ENCODE data around the gene SRSF5. TPM values are rescaled to one million over a fixed set of nuclear protein-coding genes. Genes with fewer than 3 reads are reported as not detected.

The SRSF5 gene
- total and polyA plus RNA-seq, 4 donors = 136 to 532 (median 395) TPM

- ATAC-seq (ENCODE audit: low FRiP score) (no peak), DNase-seq (no peak)
- Histone ChIP-seq H3K4me3 (ENCODE audit: low read length in 2 of 2) (no peak overlapping the region), H3K27ac (ENCODE audit: low read depth in 1 of 2, low read length in 2 of 2) (no peak overlapping the region), H3K9me3 (ENCODE audit: control insufficient read depth, low read length) (no peaks in the 10 kb centered on the region), H3K27me3 (ENCODE audit: control insufficient read depth in 1 of 2, insufficient read depth in 2 of 2, low read length in 1 of 2) (no peaks in the 10 kb centered on the region), H3K4me1 (ENCODE audit: control insufficient read depth in 1 of 2, insufficient read depth in 2 of 2, low read length in 2 of 2) (peaks cover 0 to 3% of the 10 kb centered on the region in 2 donors), H3K36me3 (ENCODE audit: control insufficient read depth in 1 of 2, insufficient read depth in 2 of 2, low read length in 1 of 2) (peaks cover 6 to 16% of the 10 kb centered on the region in 2 donors)
- intact Hi-C loops (cut with DNase I) = no loop called here
- 87 to 92% methylated on average over 7 of the region's 7 CpGs for WGBS, 2 donors
Measured at GRCh38 chr14:69773571-69774276, 6.8 kb downstream of the SRSF5 start.

- no peaks in the 10 kb centered on the region for H3K4me1 ChIP-seq (ENCODE audit: control insufficient read depth in 1 of 2, insufficient read depth in 2 of 2, low read length in 2 of 2)
- H3K9me3 ChIP-seq (ENCODE audit: control insufficient read depth, low read length) = no peaks in the 10 kb centered on the region
- H3K27me3 ChIP-seq (ENCODE audit: control insufficient read depth in 1 of 2, insufficient read depth in 2 of 2, low read length in 1 of 2) = no peaks in the 10 kb centered on the region
- intact Hi-C loops (cut with DNase I) = no loop called here
- H3K36me3 ChIP-seq (ENCODE audit: control insufficient read depth in 1 of 2, insufficient read depth in 2 of 2, low read length in 1 of 2) = peaks cover 9 to 15% of the 10 kb centered on the region in 2 donors
- DNase-seq = no peak
- H3K27ac ChIP-seq (ENCODE audit: low read depth in 1 of 2, low read length in 2 of 2) = no peak overlapping the region
- WGBS, 2 donors = 62 to 71% methylated on average over 3 of the region's 3 CpGs
- no peak for ATAC-seq (ENCODE audit: low FRiP score)
- no peak overlapping the region for H3K4me3 ChIP-seq (ENCODE audit: low read length in 2 of 2)
Measured at GRCh38 chr14:69775012-69775411, 8.1 kb downstream of the SRSF5 start.

GRCh38 chr14:69776875-69777453 lies 10.0 kb downstream of the SRSF5 start:
- no peaks in the 10 kb centered on the region for H3K4me1 ChIP-seq (ENCODE audit: control insufficient read depth in 1 of 2, insufficient read depth in 2 of 2, low read length in 2 of 2)
- no peak overlapping the region for H3K4me3 ChIP-seq (ENCODE audit: low read length in 2 of 2)
- no peaks in the 10 kb centered on the region for H3K27me3 ChIP-seq (ENCODE audit: control insufficient read depth in 1 of 2, insufficient read depth in 2 of 2, low read length in 1 of 2)
- 71 to 72% methylated on average over 4 of the region's 4 CpGs for WGBS, 2 donors
- H3K9me3 ChIP-seq (ENCODE audit: control insufficient read depth, low read length) = no peaks in the 10 kb centered on the region
- intact Hi-C loops (cut with DNase I) = no loop called here
- H3K36me3 ChIP-seq (ENCODE audit: control insufficient read depth in 1 of 2, insufficient read depth in 2 of 2, low read length in 1 of 2) = peaks cover 13% of the 10 kb centered on the region in 2 donors
- ATAC-seq (ENCODE audit: low FRiP score) (no peak), DNase-seq (no peak)
- no peak overlapping the region for H3K27ac ChIP-seq (ENCODE audit: low read depth in 1 of 2, low read length in 2 of 2)

DNA sequence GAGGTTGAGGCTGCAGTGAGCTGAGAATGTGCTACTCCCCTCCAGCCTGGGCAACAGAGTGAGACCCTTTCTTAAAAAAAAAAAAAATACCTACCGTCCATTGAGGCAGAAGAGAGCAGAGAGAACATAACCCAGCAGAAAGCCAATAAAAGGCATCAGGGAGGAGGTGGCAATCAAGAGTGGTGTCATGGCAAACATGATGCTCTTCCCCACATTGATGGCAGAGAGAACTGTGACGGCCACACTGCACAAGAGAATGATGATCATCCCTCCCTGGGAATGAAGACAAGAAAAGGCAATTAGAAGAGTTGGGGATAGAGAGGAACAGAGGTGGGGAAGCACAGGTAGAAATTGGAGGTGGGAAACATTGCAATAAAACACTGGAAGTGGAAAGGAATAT lies 12.1 kb downstream of the SRSF5 start:
- ATAC-seq (ENCODE audit: low FRiP score) (no peak), DNase-seq (no peak)
- intact Hi-C loops (cut with DNase I) = no loop called here
- WGBS, 2 donors = 84% methylated on average over 2 of the region's 2 CpGs
- Histone ChIP-seq H3K4me1 (ENCODE audit: control insufficient read depth in 1 of 2, insufficient read depth in 2 of 2, low read length in 2 of 2) (no peaks in the 10 kb centered on the region), H3K4me3 (ENCODE audit: low read length in 2 of 2) (no peak overlapping the region), H3K9me3 (ENCODE audit: control insufficient read depth, low read length) (no peaks in the 10 kb centered on the region), H3K27ac (ENCODE audit: low read depth in 1 of 2, low read length in 2 of 2) (no peak overlapping the region), H3K36me3 (ENCODE audit: control insufficient read depth in 1 of 2, insufficient read depth in 2 of 2, low read length in 1 of 2) (peaks cover 9 to 11% of the 10 kb centered on the region in 2 donors), H3K27me3 (ENCODE audit: control insufficient read depth in 1 of 2, insufficient read depth in 2 of 2, low read length in 1 of 2) (no peaks in the 10 kb centered on the region)

DNA sequence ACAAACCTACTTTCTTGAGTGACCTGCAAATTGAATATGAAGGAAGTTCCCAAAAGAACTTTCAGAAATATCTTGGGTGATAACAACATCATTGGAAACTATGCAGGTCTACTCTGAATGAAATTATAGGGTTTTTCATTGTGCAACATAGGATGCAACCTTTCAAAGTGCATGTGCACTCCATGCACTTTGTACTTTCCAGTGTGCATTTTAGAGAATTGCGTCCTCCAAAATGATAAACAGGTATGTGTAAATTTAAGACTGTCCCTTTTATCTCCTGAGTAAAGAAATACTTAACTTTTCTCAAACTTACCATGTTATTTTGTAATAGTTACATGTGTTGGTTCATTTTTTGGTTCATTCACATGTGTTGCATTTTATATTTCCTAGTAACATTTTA lies 13.2 kb downstream of the SRSF5 start:
- Histone ChIP-seq H3K4me1 (ENCODE audit: control insufficient read depth in 1 of 2, insufficient read depth in 2 of 2, low read length in 2 of 2) (no peaks in the 10 kb centered on the region), H3K27me3 (ENCODE audit: control insufficient read depth in 1 of 2, insufficient read depth in 2 of 2, low read length in 1 of 2) (no peaks in the 10 kb centered on the region), H3K4me3 (ENCODE audit: low read length in 2 of 2) (no peak overlapping the region), H3K36me3 (ENCODE audit: control insufficient read depth in 1 of 2, insufficient read depth in 2 of 2, low read length in 1 of 2) (peaks cover 11% of the 10 kb centered on the region in 2 donors), H3K27ac (ENCODE audit: low read depth in 1 of 2, low read length in 2 of 2) (no peak overlapping the region), H3K9me3 (ENCODE audit: control insufficient read depth, low read length) (no peaks in the 10 kb centered on the region)
- 90 to 94% methylated on average over 1 of the region's 1 CpG for WGBS, 2 donors
- ATAC-seq (ENCODE audit: low FRiP score) = no peak
- DNase-seq = no peak
- intact Hi-C loops (cut with DNase I) = no loop called here

GRCh38 chr14:69780952-69781351 lies 14.0 kb downstream of the SRSF5 start:
- no peak for ATAC-seq (ENCODE audit: low FRiP score)
- no peaks in the 10 kb centered on the region for H3K27me3 ChIP-seq (ENCODE audit: control insufficient read depth in 1 of 2, insufficient read depth in 2 of 2, low read length in 1 of 2)
- H3K4me3 ChIP-seq (ENCODE audit: low read length in 2 of 2) = no peak overlapping the region
- peaks cover 11% of the 10 kb centered on the region in 2 donors for H3K36me3 ChIP-seq (ENCODE audit: control insufficient read depth in 1 of 2, insufficient read depth in 2 of 2, low read length in 1 of 2)
- no peaks in the 10 kb centered on the region for H3K4me1 ChIP-seq (ENCODE audit: control insufficient read depth in 1 of 2, insufficient read depth in 2 of 2, low read length in 2 of 2)
- no peak for DNase-seq
- no peaks in the 10 kb centered on the region for H3K9me3 ChIP-seq (ENCODE audit: control insufficient read depth, low read length)
- WGBS, 2 donors = 90 to 94% methylated on average over 3 of the region's 3 CpGs
- intact Hi-C loops (cut with DNase I) = no loop called here
- no peak overlapping the region for H3K27ac ChIP-seq (ENCODE audit: low read depth in 1 of 2, low read length in 2 of 2)

- Histone ChIP-seq H3K36me3 (ENCODE audit: control insufficient read depth in 1 of 2, insufficient read depth in 2 of 2, low read length in 1 of 2) (peaks cover 8 to 9% of the 10 kb centered on the region in 2 donors), H3K4me1 (ENCODE audit: control insufficient read depth in 1 of 2, insufficient read depth in 2 of 2, low read length in 2 of 2) (no peaks in the 10 kb centered on the region), H3K27ac (ENCODE audit: low read depth in 1 of 2, low read length in 2 of 2) (no peak overlapping the region), H3K4me3 (ENCODE audit: low read length in 2 of 2) (no peak overlapping the region), H3K9me3 (ENCODE audit: control insufficient read depth, low read length) (no peaks in the 10 kb centered on the region), H3K27me3 (ENCODE audit: control insufficient read depth in 1 of 2, insufficient read depth in 2 of 2, low read length in 1 of 2) (no peaks in the 10 kb centered on the region)
- intact Hi-C loops (cut with DNase I) = no loop called here
- 93 to 100% methylated on average over 1 of the region's 1 CpG for WGBS, 2 donors
- ATAC-seq (ENCODE audit: low FRiP score) (no peak), DNase-seq (no peak)
Measured at GRCh38 chr14:69784942-69785341, 18.0 kb downstream of the SRSF5 start.

- WGBS, 2 donors = 91 to 95% methylated on average over 3 of the region's 3 CpGs
- intact Hi-C loops (cut with DNase I) = no loop called here
- DNase-seq (no peak), ATAC-seq (ENCODE audit: low FRiP score) (no peak)
- no peaks in the 10 kb centered on the region for H3K27me3 ChIP-seq (ENCODE audit: control insufficient read depth in 1 of 2, insufficient read depth in 2 of 2, low read length in 1 of 2)
- no peak overlapping the region for H3K27ac ChIP-seq (ENCODE audit: low read depth in 1 of 2, low read length in 2 of 2)
- H3K36me3 ChIP-seq (ENCODE audit: control insufficient read depth in 1 of 2, insufficient read depth in 2 of 2, low read length in 1 of 2) = peaks cover 4 to 8% of the 10 kb centered on the region in 2 donors
- no peaks in the 10 kb centered on the region for H3K9me3 ChIP-seq (ENCODE audit: control insufficient read depth, low read length)
- no peak overlapping the region for H3K4me3 ChIP-seq (ENCODE audit: low read length in 2 of 2)
- no peaks in the 10 kb centered on the region for H3K4me1 ChIP-seq (ENCODE audit: control insufficient read depth in 1 of 2, insufficient read depth in 2 of 2, low read length in 2 of 2)
Measured at GRCh38 chr14:69786603-69787002, 19.7 kb downstream of the SRSF5 start.

DNA sequence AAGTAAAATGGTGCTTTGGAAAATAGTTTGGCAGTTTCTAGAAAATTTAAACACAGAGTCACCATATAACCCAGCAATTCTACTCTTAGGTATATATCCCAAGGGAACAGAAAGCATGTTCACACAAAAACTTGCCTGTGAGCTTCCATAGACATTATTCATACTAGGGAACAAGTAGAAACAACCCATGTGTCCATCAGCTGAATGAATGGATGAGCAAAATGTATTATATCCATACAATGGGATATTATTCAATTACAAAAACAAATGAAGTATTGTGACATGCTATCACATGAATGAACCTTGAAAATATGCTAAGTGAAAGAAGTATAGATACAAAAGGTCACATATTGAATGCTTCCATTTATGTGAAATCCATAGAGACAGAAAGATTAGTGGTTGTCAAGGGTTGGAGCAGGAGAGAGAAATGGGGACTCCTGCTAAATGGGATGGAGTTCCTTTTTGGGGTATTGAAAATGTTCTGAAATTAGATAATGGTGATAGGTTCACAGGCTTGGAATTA lies 22.2 kb downstream of the SRSF5 start:
- Histone ChIP-seq H3K27me3 (ENCODE audit: control insufficient read depth in 1 of 2, insufficient read depth in 2 of 2, low read length in 1 of 2) (no peaks in the 10 kb centered on the region), H3K9me3 (ENCODE audit: control insufficient read depth, low read length) (no peaks in the 10 kb centered on the region), H3K36me3 (ENCODE audit: control insufficient read depth in 1 of 2, insufficient read depth in 2 of 2, low read length in 1 of 2) (peaks cover 4 to 8% of the 10 kb centered on the region in 2 donors), H3K27ac (ENCODE audit: low read depth in 1 of 2, low read length in 2 of 2) (no peak overlapping the region), H3K4me3 (ENCODE audit: low read length in 2 of 2) (no peak overlapping the region), H3K4me1 (ENCODE audit: control insufficient read depth in 1 of 2, insufficient read depth in 2 of 2, low read length in 2 of 2) (no peaks in the 10 kb centered on the region)
- ATAC-seq (ENCODE audit: low FRiP score) = no peak
- intact Hi-C loops (cut with DNase I) = no loop called here
- no peak for DNase-seq

Measured in aorta (tissue), 5 donors.